Body of pancreas (tissue), 4 donors: ENCODE data around the gene MLNR.

Experiments used
- POLR2A ChIP-seq, 3 donors: fragments of 450-650 bp; IDR thresholded peaks; one replicate each; pipeline ENCODE4 v1.6.1; 2016; ENCODE audit warnings: antibody characterized with exemption in 3 of 3, mild to moderate bottlenecking in 2 of 3
- TF ChIP-seq, protein P1 (sequence below), 7 experiments: fragments of 450-650 bp in 4 of 7; fragments of 200-600 bp in 3 of 7; sonication (generic) in 3 of 7; IDR thresholded peaks; one replicate each; pipeline ENCODE4 v1.5.1; 2016 to 2019; ENCODE audit warnings: antibody characterized with exemption in 7 of 7

DNA sequence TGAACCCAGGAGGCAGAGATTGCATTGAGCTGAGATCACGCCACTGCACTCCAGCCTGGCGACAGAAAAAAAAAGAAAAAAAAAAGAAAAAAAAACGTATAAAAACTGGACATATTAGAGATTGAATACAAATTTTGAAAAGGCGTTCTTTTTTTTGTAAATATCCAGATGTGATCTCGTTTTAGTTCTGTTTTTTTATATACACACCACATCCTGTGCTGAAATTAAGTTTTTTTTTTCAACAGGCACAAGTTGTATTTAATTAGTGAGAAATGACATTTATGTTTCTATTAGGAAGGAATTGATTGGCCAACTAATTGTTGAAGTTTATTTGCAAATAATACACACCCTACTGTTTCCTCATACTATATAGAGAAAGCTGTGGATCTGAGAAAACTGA is 31.2 kb downstream of the MLNR start:
- TF ChIP-seq, protein P1, sequence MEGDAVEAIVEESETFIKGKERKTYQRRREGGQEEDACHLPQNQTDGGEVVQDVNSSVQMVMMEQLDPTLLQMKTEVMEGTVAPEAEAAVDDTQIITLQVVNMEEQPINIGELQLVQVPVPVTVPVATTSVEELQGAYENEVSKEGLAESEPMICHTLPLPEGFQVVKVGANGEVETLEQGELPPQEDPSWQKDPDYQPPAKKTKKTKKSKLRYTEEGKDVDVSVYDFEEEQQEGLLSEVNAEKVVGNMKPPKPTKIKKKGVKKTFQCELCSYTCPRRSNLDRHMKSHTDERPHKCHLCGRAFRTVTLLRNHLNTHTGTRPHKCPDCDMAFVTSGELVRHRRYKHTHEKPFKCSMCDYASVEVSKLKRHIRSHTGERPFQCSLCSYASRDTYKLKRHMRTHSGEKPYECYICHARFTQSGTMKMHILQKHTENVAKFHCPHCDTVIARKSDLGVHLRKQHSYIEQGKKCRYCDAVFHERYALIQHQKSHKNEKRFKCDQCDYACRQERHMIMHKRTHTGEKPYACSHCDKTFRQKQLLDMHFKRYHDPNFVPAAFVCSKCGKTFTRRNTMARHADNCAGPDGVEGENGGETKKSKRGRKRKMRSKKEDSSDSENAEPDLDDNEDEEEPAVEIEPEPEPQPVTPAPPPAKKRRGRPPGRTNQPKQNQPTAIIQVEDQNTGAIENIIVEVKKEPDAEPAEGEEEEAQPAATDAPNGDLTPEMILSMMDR (IDR thresholded peaks at IDR 0.05): no peak
- TF ChIP-seq POLR2A (IDR thresholded peaks at IDR 0.05): no peak
